GM18498 (cell line): ENCODE data around the gene SUMF1.
"Not testable (repeated sequence)": the region's sequence is repeated elsewhere in the genome, so short reads cannot be mapped to it uniquely, and the experiment has no call there.

Experiments used
- ATAC-seq: cut with Tn5 transposase; IDR thresholded peaks from one replicate; pipeline ENCODE4 v1.9.1; 2021; ENCODE audit warnings: mild to moderate bottlenecking, moderate library complexity; ENCODE audit not compliant: unreplicated experiment

SUMF1 gene

DNA sequence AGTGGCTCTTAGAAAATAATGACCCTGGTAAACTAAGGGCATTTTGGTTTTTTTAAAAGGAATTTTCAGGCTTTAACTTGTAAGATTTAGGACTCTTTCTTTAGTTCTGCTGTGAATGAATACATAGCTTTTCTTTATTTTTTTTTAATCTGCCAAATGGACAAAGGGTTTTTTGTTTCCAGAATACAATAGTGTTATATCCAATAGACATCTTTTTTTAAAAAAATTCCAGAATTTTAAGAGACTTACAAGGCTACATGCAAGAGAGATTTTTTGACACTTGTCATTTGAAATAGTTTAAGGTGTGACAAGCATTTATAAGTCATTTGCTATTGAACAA is 125.8 kb downstream of the SUMF1 start:
- ATAC-seq = no peak

DNA sequence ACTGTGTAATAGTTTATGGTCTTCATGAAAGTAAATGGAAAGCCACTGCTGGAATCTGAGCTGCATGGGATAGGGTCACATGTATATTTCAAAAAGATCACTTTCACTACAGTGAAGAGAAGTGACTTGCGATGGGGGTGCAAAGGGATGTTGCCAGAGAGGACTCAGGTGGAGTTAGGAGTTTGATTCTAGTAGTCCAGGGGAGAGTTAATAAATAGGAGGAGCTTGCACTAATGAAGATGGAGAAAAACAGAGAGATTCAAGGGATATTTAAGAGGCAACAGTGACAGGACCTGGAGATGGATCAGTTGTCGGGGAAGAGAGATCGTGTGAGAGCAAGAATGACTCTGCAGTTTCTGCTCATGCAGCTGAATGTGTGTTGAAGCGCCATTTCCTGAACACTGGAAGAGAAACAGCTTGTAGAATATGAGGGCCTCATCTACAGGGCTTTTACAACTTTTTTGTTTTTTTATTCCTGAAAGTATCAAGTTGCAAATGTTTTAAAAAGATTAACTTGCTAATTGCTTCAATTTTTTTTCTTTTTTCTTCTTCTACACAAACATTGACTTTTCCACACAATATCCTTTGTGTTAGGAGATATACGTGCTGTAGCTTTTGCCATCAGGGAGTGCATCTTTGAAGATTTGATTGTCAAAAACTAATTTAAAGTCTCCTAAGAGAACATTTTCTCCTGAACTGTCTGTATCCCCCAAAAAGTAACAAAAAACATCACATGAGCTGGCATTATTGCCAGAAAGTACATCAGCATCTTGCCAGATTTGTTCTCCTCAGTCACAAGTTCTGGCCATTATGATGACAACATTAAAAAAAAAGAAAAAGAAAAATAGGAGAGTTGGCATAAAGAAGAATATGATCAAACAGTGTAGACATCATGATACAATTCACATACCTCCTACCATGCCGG is 126.4 kb downstream of the SUMF1 start:
- ATAC-seq = no peak

DNA sequence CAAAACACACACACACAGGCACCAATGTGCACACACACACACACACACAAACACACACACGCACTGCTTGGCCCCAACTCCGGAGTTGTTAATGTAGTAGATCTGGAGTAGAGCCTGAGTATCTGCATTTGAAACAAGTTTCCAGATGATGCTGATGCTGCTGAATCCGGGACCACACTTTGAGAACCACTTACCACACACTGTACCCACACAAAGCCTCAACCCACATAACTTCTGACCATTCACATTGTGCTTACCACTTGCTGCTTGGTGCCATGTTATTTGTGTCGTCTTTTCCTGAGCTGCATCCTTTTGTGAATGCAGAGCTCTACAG is 127.0 kb downstream of the SUMF1 start:
- no peak for ATAC-seq

DNA sequence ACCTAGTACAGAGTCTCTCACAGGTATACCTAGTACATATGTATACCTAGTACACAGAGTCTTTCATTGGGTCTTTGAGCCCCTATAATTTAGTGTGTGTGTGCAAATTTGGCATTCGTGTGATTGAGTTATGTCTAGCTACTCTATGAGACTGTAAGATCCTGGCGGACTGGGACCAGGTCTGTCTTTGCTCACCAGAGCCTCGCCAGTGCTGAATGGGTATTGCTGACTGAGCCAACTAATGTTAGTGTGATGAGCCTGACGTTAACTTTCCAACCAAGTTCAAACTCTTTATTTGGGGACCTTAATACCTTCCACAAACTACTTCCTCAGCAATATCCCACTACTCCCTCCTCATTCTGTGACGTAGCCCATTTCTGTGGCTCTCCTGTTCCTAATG is 128.3 kb downstream of the SUMF1 start:
- ATAC-seq = no peak

DNA sequence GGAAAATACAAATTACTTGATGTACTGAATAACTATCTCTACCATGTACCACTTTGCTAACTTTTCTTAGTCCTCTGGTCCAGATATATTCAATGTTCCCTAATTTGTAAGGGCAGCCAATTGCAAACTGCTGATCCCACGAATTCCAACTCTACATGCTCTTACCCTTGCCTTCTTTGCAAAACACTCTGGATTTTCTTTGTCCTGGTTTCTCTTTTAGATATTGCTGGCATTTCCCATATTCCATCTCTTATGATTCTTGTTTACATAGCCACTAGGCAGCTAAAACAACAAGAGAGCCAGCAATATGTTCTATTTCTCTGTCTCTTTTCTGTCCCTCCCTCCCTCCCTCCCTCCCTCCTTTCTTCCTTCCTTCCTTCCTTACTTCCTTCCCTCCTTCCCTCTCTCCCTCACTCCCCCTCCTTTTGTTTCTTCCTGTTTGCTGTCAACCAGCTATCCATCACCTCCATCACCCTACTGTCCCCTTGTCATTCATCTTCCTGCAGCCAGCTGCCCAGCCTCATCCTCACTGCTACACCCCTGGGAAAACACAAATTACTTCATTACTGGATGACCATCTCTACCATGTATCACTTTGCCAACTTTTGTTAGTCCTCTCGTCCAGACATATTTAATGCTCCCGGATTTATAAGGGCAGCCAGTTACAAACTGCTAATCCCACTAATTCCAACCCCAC is 130.1 kb downstream of the SUMF1 start:
- ATAC-seq = no peak

DNA sequence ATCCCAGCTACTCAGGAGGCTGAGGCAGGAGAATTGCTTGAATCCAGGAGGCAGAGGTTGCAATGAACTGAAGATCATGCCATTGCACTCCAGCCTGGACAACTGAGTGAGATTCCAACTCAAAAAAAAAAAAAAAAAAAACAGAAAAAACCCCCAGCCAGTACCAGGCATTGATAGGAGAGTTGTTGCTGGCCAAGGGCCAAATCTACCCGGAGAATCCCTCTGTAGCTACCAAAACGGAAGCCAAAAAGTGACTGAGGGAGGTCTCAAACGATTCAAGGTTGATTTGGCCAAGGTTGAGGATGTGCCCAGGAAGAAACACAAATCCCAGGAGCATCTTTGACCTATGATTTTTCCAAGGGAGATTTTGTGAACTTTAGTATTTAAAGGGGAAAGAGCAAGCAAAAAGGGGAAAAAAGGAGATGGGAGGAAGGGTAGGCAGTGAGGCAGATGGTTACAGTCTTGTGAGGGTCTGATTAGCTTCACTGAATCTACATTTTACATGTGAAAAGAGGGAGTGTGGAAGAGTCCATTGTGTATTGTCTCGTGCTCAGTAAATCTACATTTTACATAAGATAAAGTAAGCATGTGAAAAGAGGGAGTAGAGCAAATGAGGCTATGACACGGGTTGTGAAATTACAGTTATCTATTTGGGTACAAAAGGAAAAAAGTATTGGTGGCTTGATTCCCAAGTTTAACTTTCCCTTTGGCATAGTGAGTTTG is 131.1 kb downstream of the SUMF1 start:
- no peak for ATAC-seq

DNA sequence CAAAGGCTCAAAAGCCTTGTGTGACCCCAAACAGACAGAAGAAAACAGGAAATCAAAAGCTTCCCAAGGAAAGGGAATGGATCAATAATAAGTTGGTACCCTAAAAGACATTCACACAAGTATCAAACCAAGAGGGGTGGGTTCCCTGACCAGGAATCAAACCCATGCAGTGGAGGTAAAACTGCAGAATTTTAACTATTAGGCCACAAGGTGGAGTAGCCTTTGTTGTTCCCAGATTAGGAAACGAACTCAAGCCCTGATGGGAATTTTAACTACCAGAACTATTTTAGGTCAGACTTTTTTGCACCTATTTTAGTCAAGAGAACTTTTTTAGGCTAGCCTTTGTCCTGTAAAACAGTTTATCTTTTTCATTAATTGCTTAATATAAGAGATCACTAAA is 132.5 kb downstream of the SUMF1 start:
- no peak for ATAC-seq

DNA sequence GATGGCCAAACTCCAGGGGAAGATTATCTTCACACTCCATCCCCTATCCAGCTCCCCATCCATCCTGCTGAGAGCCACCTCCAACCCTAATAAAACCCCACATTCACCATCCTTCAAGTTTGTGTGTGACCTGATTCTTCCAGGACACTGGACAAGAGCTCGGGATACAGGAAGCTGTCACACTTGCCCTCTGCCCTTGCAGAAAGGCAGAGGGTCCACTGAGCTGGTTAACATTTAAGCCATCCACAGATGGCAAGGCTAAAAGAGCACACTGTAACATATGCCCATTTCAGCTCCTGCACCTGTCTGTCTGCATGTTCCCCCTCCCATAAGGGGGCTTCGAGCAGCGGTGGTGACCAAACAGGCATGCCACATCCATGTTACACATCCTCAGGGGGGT is 134.1 kb downstream of the SUMF1 start:
- no peak for ATAC-seq

DNA sequence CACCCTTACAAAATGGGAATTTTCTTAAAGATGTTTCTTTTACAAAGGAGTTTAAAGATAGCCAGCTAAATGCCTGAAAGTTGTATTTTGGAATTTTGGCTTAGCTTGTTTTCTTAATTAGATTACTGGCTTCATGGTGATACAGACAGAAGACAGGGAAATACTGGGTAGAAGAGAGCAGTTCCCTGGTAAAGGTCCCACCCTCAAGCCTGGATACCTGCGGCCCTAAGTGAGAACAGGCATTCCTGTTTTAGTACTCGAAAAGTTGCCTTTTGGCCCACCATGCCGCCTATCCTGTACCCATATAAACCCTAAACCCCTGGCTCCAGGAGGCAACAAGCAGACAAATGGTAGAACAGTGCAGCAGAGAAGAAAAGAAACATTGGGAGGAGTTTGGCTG is 134.5 kb downstream of the SUMF1 start:
- ATAC-seq = no peak

DNA sequence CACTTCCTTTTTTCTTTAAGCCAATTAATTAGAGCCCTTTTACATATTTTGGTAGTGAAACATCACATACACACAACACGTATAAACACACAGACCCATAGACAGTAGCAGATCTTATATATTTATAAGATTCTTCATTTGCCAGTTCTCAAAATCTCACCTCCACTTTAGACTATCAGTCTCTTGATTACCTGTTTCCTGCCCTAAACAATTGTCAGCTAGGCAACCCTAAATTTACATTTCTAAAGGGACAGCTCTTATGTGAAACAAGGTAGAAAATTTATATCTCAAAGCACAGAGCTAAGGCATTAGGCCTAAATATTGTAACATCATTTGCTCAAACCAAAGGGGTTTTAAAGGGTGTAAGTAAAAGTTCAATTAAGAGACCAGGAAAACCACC is 135.0 kb downstream of the SUMF1 start:
- no peak for ATAC-seq

DNA sequence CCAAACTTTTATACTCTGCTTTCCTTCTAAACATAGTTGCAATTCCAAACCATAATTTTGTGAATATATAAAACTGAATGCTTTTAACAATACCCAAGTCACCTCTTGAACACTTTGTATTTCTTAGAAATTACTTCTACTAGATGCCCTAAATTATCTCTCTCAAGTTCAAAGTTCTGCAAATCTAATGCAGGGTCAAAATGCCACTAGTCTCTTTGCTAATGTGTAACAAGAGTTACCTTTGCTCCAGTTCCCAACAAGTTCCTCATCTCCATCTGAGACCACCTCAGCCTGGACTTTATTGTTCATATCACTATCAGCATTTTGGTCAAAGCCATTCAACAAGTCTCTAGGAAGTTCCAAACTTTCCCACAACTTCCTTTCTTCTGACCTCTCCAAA is 137.3 kb downstream of the SUMF1 start:
- not testable (repeated sequence) for ATAC-seq

DNA sequence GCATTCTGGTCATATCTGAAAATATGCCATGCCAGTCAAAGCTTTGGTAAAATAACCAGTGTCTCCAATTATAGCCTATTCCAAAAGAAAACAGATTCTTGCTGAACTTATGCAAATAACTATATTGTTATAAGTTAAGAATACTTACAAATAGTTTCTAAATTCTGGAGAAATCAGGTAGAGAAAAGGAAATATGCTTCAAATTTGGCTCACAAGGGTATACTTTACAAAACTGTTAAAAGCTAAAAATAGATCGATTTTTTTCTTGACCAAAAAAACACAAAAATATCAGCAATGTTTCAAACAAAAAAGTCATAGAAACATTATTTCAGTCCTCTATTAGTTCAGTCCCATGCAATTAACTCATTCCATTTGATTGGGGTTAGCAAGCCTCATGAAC is 140.2 kb downstream of the SUMF1 start:
- no peak for ATAC-seq

DNA sequence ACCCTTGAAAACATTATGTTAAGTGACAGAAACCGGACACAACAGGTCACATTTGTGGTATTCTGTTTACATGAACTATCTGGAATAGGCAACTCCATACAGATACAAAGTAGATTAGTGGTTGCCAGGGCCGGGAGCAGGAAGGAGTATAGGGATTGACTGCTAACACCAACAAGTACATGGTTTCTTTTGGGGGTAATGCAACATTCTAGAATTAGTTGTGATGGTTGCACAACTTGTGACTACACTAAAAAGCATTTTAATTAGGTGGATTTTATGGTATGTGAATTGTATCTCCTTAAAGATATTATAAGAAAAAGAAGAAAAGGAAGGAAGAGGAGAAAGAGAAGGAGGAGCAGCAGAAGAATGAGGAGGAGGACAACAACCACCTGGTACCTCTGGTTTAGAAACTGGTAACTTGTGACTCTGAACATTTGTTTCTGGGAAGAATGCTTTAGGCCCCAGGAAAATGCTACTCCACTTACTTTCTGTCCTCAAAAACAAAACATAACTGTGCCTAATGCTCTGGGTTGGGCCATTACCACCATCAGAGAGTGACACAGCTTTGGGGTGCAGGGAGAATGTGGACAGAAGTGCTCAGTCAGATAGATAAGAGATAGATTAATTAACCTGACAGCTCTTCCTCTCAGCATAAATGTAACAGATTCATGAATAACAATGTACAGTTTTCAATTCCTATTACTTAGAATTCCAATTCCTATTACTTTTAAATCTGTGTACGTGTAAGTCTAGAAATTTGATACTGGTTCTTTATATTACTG is 143.6 kb downstream of the SUMF1 start:
- ATAC-seq = no peak

DNA sequence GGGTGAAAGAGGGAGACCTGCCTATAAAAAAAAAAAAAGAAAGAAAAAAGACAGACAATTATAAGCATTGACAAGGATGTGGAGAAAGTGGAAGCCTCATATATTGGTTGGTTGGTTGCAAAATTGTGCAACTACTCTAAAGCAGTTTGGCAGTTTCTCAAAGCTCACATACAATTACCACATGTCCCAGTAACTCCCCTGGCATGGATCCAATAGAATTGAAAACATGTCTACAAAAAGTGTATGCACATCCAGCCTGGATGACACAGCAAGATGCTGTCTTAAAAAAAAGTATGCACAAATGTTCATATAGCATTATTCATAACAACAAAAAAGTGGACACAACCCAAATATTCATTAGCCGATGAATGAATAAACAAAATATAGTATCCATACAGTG is 144.4 kb downstream of the SUMF1 start:
- no peak for ATAC-seq

DNA sequence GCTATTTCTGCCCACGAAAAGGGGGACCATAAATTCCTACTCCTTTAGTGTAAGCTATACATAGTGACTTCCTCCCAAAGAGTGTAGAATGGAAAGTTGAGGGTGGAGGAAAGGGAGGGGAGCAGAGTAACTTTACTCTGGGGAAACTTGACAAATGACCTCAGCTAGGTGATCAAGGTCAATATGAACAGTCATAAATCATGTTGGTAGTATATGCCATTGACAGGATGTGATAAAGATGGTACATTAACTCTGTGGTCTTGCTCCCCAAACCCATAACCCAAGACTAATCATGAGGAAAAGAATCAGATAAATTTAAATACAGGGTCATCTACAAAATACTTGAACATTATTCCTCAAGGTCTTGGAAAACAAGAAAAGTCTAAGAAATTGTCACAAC is 145.3 kb downstream of the SUMF1 start:
- no peak for ATAC-seq

DNA sequence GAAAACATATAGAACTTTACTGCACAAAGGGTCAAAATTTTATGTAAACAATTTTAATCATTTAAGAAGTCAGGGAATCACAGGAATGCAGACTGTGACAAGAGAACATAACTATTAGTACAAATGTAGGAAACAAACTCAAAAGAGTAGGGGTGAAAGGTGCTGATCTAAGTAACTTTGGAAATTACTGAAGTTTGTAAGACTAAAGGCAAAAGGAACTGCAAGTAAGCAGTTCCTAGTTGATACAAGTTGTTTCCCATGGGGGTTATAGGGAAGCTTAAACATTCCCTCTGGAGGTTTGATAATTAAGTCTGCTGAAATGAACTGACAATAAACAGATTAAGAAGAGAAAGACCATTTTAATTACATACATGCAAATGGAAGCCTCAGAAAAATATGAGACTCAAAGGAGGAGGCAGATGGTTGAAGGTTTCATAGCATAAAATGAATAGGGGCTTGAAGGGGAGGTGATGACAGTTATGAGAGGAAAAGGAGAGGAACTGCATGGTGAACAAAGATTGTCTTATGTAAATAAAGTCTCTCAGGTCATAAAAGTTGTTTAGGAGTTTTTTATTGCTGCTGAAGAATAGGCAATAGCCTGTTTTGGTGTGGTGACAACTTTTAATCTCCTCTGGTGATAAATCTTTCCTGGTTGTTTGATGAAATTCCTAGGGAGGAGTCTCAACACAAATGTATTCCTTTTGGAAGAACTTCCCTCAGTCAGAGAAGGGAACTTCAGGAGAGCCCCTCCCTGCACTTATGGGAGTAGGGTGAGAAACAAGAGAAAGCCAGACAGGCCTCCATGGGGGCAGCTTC is 146.8 kb downstream of the SUMF1 start:
- ATAC-seq = no peak

DNA sequence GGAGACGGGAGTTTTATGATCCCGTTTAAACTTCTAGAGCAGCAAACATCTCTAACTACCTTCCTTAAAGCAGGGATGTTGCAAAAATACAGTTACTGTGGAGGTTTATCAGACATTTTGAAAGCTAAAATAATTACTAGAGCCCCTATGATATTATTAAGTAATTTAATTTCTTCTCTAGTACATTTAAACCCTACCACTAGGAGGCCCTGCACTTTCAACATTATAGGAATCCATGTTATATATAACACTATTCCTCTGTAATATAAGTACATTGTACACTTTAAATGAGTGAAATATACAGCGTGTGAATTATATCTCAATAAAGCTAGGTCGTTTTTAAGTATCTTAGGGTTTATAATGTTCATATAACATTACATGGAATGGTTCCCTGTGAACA is 152.4 kb downstream of the SUMF1 start:
- no peak for ATAC-seq

DNA sequence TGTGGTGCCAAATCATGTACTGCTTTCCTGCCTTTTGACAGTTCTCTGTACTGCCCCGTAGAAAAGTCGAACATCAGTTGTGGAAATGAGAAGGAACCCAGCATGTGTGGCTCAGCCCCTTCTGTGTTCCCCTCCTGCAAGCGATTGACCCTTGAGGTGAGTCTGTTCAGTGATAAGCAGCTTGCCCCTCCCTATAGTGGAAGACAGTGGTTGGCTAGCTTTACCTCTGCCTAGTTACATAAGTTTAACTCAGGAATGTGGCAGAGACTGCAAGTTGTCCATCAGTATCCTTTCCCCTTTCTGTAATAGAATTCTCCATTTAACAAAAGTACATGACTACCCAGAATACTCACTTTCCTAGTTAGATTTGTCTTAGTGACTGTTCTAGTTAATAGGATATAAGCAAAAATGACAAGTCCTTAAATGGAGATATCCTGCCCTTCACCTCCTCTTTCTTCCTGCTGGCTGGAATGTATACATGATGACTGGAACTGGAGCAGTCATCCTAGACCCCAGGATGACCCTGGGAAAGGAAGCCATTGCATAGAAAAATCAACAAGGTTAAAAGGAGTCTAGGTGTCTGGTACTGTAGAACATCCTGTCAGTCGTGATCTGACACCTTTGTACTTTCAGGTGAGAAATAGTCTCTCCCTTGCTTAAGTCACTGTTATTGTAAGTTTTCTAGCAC is 153.3 kb downstream of the SUMF1 start:
- ATAC-seq = no peak

DNA sequence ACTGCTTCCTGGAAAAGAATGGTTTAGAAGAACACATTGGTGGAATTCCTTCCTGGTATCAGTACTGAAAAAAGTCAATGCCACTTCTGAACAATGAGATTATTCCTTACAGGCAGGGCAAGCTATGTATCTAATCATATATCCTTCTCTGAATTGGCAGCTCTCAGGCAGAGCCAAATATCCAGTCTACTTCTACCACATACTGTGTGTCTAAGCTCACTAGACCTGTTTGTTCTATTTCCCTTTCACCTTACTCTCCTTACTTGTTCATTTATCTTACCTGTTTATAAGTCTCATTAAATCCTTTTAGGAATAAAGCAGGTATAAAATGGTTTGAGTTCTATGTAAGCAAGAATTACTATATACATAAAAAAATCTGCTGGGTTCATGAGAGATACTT is 155.6 kb downstream of the SUMF1 start:
- ATAC-seq = no peak
